HG03045 (cell line): ENCODE measurements around the gene HOXD11.

Source experiments
- ATAC-seq: cut with Tn5 transposase; IDR thresholded peaks from one replicate; pipeline ENCODE4 v1.9.1; 2021; ENCODE audit warnings: mild to moderate bottlenecking, moderate library complexity; ENCODE audit not compliant: unreplicated experiment

HOXD11 gene

DNA sequence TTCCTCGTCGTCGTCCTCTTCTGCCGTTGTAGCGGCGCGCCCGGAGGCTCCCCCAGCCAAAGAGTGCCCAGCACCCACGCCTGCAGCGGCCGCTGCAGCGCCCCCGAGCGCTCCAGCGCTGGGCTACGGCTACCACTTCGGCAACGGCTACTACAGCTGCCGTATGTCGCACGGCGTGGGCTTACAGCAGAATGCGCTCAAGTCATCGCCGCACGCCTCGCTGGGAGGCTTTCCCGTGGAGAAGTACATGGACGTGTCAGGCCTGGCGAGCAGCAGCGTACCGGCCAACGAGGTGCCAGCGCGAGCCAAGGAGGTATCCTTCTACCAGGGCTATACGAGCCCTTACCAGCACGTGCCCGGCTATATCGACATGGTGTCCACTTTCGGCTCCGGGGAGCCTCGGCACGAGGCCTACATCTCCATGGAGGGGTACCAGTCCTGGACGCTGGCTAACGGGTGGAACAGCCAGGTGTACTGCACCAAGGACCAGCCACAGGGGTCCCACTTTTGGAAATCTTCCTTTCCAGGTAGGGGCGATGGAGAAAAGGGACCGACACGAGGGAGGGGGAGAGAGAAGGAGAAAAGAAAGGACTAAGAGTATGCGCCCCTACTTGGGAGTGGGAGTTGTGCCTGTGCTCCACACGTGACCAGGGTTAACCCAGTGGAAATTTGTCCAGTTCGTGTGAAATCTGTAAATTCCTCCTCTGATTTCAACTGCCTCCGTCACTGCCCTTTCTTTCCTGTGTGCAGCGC is 13.8 kb upstream of the HOXD11 start:
- ATAC-seq = no peak

DNA sequence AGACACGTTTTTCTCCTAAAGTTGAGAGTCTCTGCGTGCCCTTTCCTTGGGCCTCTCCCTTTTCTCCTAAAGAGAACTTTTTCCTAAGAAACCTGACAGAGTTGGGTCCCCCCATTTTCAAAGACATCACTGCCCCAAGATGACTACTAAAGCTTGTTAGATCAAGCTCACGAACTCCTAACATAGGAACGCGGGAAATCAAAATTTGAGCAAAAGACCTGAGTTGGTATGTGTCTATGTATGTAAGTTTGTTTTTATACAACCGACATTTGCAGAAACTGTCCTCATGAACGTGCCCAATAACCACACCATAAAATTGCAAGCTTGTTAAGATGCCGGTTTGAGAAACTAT is 13.2 kb upstream of the HOXD11 start:
- no peak for ATAC-seq

- no peak for ATAC-seq
These were observed 12.7 kb upstream of the HOXD11 start for GRCh38 chr2:176094349-176094748.

DNA sequence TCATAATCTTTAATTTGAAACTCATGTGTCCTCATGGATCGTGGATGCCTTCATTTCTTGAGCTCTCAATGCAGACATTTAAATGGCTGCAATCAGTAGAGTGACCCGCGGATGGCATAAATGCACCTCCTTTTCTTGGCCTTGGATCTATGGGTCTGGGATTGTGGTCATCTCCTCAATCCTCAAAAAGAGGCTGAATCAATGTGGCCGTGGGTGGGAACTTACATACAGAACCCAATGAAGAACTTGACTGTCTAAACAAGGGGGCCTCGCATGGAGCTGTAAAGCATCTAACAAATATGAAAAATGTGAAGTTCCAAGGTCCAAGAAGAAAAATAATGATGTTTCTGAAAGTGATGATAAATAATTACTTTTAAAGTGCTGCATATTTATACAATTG is 11.7 kb upstream of the HOXD11 start:
- no peak for ATAC-seq

- no peak for ATAC-seq
These were observed 10.7 kb upstream of the HOXD11 start for GRCh38 chr2:176096243-176096985.

GRCh38 chr2:176096986-176097819 is 9.9 kb upstream of the HOXD11 start:
- peak; percentile 83 for ATAC-seq

GRCh38 chr2:176097820-176098365 is 9.2 kb upstream of the HOXD11 start:
- no peak for ATAC-seq

GRCh38 chr2:176098366-176099158 is 8.5 kb upstream of the HOXD11 start:
- ATAC-seq = no peak

GRCh38 chr2:176099159-176099727 is 7.8 kb upstream of the HOXD11 start:
- no peak for ATAC-seq

DNA sequence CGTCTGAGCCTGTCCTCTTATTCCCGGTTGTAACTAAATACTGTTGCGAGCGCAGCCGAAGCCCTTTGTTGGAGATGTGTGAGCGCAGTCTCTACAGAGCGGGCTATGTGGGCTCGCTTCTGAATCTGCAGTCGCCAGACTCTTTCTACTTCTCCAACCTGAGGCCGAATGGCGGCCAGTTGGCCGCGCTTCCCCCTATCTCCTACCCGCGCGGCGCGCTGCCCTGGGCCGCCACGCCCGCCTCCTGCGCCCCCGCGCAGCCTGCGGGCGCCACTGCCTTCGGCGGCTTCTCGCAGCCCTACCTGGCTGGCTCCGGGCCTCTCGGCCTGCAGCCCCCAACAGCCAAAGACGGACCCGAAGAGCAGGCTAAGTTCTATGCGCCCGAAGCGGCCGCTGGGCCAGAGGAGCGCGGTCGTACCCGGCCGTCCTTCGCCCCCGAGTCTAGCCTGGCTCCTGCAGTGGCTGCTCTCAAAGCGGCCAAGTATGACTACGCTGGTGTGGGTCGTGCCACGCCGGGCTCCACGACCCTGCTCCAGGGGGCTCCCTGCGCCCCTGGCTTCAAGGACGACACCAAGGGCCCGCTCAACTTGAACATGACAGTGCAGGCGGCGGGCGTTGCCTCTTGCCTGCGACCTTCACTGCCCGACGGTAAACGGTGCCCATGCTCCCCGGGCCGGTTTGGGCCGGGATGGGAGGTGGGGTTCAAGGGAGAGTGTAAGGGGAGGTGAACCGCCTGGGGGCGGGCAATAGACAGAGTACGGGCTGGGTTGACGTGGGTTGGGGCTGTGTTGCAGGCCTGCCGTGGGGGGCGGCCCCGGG is 7.1 kb upstream of the HOXD11 start, which contains the start of gene HOXD12:
Gene HOXD12 (plus strand): TSS at position 68 of the 819 bp plus-strand sequence. CDS start 7 bp downstream, at position 75.
- no peak for ATAC-seq

DNA sequence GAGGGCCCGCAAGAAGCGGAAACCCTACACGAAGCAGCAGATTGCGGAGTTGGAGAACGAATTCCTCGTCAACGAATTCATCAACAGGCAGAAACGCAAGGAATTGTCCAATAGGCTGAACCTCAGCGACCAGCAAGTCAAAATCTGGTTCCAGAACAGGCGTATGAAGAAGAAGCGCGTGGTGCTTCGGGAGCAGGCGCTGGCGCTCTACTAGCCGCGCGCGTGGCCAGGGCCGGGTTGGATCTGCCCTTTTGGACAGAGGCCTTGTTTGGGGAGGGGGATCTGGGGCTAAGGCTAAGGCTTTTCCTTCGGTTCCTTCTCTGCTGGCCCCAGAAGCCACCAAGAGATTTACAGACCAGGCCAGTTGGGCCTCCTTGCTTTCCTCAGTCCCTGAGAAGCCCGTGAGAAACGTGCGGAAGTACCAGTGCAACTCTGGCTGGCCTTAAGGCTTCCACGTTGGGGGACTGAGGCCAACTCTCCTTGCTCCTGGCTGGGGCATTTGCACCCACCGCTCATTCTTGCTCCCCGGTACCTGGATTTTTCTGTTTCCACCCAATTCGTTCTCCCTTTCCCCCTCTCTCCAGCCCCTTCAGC is 6.4 kb upstream of the HOXD11 start:
- ATAC-seq = no peak

GRCh38 chr2:176101216-176101830 is 5.8 kb upstream of the HOXD11 start:
- no peak for ATAC-seq

DNA sequence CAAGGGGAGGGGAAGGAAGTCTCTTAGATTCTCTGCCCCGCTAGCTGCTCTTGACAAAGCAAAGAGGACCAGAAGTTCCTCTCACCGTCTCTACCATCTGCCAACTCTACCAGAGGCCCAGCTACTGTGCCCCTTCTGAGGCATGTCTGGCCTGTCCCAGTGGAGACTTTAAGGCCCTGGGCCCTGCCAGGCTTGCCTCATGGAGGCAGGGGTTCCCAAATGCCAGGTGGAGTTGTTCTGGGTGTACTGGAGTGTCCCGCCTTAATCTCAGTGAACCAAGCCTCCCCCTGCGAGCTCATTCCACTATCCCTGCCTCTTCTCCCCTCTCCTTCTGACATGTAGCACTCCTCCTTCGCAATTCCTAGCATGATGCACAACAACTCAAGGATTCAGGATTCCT is 5.2 kb upstream of the HOXD11 start:
- no peak for ATAC-seq

DNA sequence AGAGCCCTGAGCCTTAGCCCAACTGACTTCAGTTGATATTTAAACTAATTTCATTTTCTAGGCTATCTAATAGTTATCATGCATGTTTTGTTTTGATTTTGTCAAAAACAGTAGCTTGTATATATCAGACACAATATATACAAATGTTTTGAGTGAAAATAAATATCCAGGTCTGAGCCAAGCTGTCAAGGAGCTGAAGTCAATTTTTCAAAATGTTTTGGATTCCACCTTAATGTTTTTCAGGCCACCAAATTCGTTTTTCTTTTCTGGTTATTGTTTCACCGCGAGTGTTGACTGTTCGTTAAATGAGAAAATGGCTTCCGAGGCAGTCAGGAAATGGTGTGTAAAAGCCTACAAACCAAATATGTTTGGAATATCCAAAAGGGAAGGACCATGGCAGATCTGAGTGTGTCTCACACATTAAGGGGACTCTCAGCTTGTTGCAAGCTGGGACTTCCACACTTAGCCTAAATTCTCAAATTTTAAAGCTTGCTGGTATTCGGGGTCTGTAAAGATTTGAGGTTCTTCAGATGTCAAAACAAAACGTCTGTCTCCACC is 4.7 kb upstream of the HOXD11 start:
- ATAC-seq = no peak

DNA sequence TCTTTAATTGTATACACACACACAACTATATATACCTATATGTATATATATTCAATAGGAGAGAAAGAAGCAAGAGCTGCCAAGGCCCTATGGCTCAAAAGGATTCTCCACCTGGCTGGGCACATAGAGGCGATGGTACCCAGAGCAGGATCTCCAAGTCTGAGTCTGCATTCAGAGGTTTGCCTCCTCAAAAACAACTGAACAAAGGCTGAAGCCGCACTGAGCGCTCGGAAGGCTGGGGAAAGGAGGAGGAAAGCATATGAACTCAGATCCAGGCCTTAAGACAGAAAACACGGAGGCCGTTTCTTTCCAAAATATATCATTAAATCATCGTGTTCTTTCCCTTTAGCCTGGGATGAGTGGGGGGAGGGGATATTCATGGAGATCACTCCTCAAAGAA is 3.9 kb upstream of the HOXD11 start:
- ATAC-seq = no peak

DNA sequence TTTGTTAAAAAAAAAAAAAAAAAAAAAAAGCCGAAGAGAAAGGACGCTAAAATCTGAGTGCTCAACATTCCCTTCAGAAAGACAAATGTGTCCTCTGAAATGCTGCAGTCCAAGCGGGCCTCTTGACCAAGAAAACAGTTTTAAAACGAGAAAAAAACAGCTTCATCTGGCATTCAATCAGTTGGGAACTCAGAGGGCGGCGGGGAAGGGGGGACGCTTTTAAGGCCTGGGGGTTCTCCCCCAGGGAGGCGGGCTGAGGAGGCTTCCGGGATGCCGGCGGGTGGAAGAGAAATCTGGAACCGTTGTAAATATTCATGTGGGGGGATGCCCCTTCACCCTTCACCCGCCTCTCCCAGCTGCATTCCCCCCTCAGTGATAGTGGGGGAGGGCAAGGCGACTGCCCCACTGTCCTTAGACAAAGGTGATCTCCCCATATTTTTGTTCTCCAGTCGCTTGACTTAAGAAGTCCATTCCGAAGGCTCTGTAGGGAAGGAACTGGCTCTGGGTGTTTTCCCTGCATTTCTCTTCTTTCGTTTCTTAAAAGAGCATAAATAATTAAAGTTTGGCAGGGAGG is 3.3 kb upstream of the HOXD11 start:
- no peak for ATAC-seq

DNA sequence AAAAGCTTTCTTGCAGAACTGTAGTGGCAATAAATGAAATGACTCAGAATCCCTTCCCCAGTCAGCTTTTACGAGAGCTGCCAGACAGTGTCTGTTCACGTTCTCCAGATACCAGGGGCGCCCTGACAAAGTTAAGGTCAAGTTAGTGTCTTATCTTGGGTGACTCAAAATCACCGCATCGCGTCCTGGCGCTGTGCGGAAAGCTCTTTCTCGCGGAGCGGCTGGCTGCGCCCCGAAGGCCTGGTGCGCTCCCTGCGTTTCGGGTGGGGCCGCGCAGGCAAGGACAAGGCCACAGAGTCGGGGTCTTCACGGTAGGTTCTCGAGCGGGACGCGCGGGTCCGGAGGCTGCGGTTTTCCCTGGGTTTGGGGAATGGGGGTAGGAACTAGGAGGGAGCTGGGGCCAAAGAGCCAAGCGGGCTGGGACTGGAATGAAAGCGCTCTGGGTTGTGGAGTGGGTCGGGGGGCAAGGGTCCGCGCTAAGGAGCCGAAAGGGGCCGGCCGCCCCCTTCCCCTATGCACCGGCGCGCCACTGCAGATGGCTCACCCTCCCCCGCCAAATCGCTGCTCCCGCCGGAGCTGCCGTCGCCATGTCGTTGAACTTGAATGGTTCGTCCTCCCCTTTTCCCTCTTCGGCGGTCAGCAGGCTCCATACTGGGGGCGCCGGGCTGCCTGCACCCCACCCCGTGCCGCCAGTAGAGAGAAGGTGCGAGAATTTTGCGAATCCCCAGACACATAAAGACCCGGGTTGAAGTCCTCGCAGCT is 2.6 kb upstream of the HOXD11 start:
- ATAC-seq = no peak
